ENCODE results near the gene PDCD1. TPM values are rescaled to one million over a fixed set of nuclear protein-coding genes. Genes with fewer than 3 reads are reported as not detected.

The PDCD1 gene
- total RNA-seq, 1 experiment from 2014 or later = 0.22 TPM

GRCh38 chr2:241872313-241872642 is 13.6 kb upstream of the PDCD1 start:
- no peak for ATAC-seq

GRCh38 chr2:241871538-241872312 is 13.0 kb upstream of the PDCD1 start:
- ChIA-PET POLR2A (no interaction called here), CTCF (no interaction called here), RAD21 (ENCODE audit: low non-redundant PET in 1 of 2, low total read pairs in 2 of 2, uncharacterized antibody in 2 of 2, unreplicated experiment in 2 of 2) (no interaction called here)
- Histone ChIP-seq H2AFZ (ENCODE audit: low read depth, low read length, poor library complexity, severe bottlenecking) (no peak overlapping the region), H3K79me2 (ENCODE audit: insufficient read depth, low read length) (no peaks in the 10 kb centered on the region), H3K27me3 (ENCODE audit: insufficient read depth, low read length) (no peaks in the 10 kb centered on the region), H3K9me2 (ENCODE audit: insufficient read depth) (no peaks in the 10 kb centered on the region), H3K4me3 (replicated peaks in 1 of 2; ENCODE audit: low read depth in 1 of 2, low read length in 2 of 2) (no peak overlapping the region), H3K4me2 (ENCODE audit: low read length) (no peak overlapping the region), H3K4me1 (ENCODE audit: control insufficient read depth in 1 of 2, insufficient read depth in 2 of 2, low read length in 2 of 2) (no peaks in the 10 kb centered on the region), H3K27ac (ENCODE audit: low read depth, low read length) (no peak overlapping the region), H3K9me3 (ENCODE audit: control insufficient read depth in 1 of 2, insufficient read depth in 1 of 2, low read depth in 1 of 2, low read length in 2 of 2) (peaks cover 0 to 6% of the 10 kb centered on the region in 2 experiments; a peak in 1 of 4 replicates), H3K9ac (ENCODE audit: low read length) (no peak overlapping the region), H3K36me3 (ENCODE audit: control insufficient read depth in 1 of 2, insufficient read depth in 2 of 2, low read length in 2 of 2) (no peaks in the 10 kb centered on the region), H4K20me1 (ENCODE audit: insufficient read depth) (no peaks in the 10 kb centered on the region)
- DNase-seq (ENCODE audit: low read depth, low spot score) (no peak), ATAC-seq (no peak)
- BruUV-seq (replicated peaks) = no TSS peak
- intact Hi-C loops (cut with micrococcal nuclease) = no loop called here
- TF ChIP-seq ZFX (IDR thresholded peaks at IDR 0.05) (no peak), EZH2 (IDR thresholded peaks at IDR 0.05) (no peak), JUND (IDR thresholded peaks at IDR 0.05) (no peak), POLR2A (IDR thresholded peaks at IDR 0.05; ENCODE audit: borderline replicate concordance, extremely low read depth, insufficient read depth, insufficient read length) (no peak), CEBPB (IDR thresholded peaks at IDR 0.05; ENCODE audit: low read depth) (no peak), CBX3 (IDR thresholded peaks at IDR 0.05; ENCODE audit: low read depth) (no peak), ZNF274 (IDR thresholded peaks at IDR 0.05; ENCODE audit: low read depth, low read length) (no peak), MAX (IDR thresholded peaks at IDR 0.05) (no peak), YY1 (IDR thresholded peaks at IDR 0.05; ENCODE audit: extremely low read depth, insufficient replicate concordance, low read depth, low read length) (no peak), ZBTB33 (IDR thresholded peaks at IDR 0.05; ENCODE audit: extremely low read depth, insufficient replicate concordance, low read length) (no peak), SIN3A (IDR thresholded peaks at IDR 0.05; ENCODE audit: low read depth) (no peak), RAD21 (IDR thresholded peaks at IDR 0.05; ENCODE audit: low read depth) (no peak), EGR1 (IDR thresholded peaks at IDR 0.05; ENCODE audit: low read depth) (no peak), ELF1 (IDR thresholded peaks at IDR 0.05; ENCODE audit: borderline replicate concordance, low read depth) (no peak), SP1 (IDR thresholded peaks at IDR 0.05; ENCODE audit: low read depth) (no peak), SRF (IDR thresholded peaks at IDR 0.05; ENCODE audit: low read depth) (no peak)

More at GRCh38 chr2:241872313-241872642, 13.6 kb upstream of the PDCD1 start:
- BruUV-seq (replicated peaks) = no TSS peak
- ChIA-PET RAD21 (ENCODE audit: low non-redundant PET in 1 of 2, low total read pairs in 2 of 2, uncharacterized antibody in 2 of 2, unreplicated experiment in 2 of 2) (no interaction called here), POLR2A (no interaction called here), CTCF (no interaction called here)
- no peak for TF ChIP-seq CBX3 (IDR thresholded peaks at IDR 0.05; ENCODE audit: low read depth)
- no peak for TF ChIP-seq SP1 (IDR thresholded peaks at IDR 0.05; ENCODE audit: low read depth)
- TF ChIP-seq RAD21 (IDR thresholded peaks at IDR 0.05; ENCODE audit: low read depth) = no peak
- no peak for TF ChIP-seq FOSL1 (IDR thresholded peaks at IDR 0.05; ENCODE audit: low read depth)
- no peak for TF ChIP-seq TCF7L2 (IDR thresholded peaks at IDR 0.05; ENCODE audit: borderline replicate concordance, extremely low read depth, insufficient read depth, insufficient read length)
- no peak for TF ChIP-seq POLR2A (IDR thresholded peaks at IDR 0.05; ENCODE audit: borderline replicate concordance, extremely low read depth, insufficient read depth, insufficient read length)
- no peak for TF ChIP-seq EZH2 (IDR thresholded peaks at IDR 0.05)
- TF ChIP-seq YY1 (IDR thresholded peaks at IDR 0.05; ENCODE audit: extremely low read depth, insufficient replicate concordance, low read depth, low read length) = no peak
- TF ChIP-seq ATF3 (IDR thresholded peaks at IDR 0.05) = no peak
- no peak for TF ChIP-seq SIN3A (IDR thresholded peaks at IDR 0.05; ENCODE audit: low read depth)
- DNase-seq (ENCODE audit: low read depth, low spot score) = no peak
- Histone ChIP-seq H2AFZ (ENCODE audit: low read depth, low read length, poor library complexity, severe bottlenecking) (no peak overlapping the region), H3K9me2 (ENCODE audit: insufficient read depth) (no peaks in the 10 kb centered on the region), H3K4me2 (ENCODE audit: low read length) (no peak overlapping the region), H3K36me3 (ENCODE audit: control insufficient read depth in 1 of 2, insufficient read depth in 2 of 2, low read length in 2 of 2) (no peaks in the 10 kb centered on the region), H3K9ac (ENCODE audit: low read length) (no peak overlapping the region), H3K27me3 (ENCODE audit: insufficient read depth, low read length) (no peaks in the 10 kb centered on the region), H3K4me1 (ENCODE audit: control insufficient read depth in 1 of 2, insufficient read depth in 2 of 2, low read length in 2 of 2) (no peaks in the 10 kb centered on the region), H3K4me3 (replicated peaks in 1 of 2; ENCODE audit: low read depth in 1 of 2, low read length in 2 of 2) (no peak overlapping the region), H4K20me1 (ENCODE audit: insufficient read depth) (no peaks in the 10 kb centered on the region), H3K9me3 (ENCODE audit: control insufficient read depth in 1 of 2, insufficient read depth in 1 of 2, low read depth in 1 of 2, low read length in 2 of 2) (peaks cover 0 to 6% of the 10 kb centered on the region in 2 experiments; a peak in 1 of 4 replicates), H3K27ac (ENCODE audit: low read depth, low read length) (no peak overlapping the region), H3K79me2 (ENCODE audit: insufficient read depth, low read length) (no peaks in the 10 kb centered on the region)
- intact Hi-C loops (cut with micrococcal nuclease) = no loop called here

All from HCT116 (cell line).